Hematopoietic multipotent progenitor cell treated with erythropoietin and hydrocortisone succinate and interleukin-3 and kit ligand, for 17 days (in vitro differentiated cells): ENCODE results near the gene PIGQ.

Experiments
- DNase-seq: peaks from one replicate; pipeline ENCODE4 v3.0.0-alpha.2; 2015; ENCODE audit warnings: low spot score

The PIGQ gene

DNA sequence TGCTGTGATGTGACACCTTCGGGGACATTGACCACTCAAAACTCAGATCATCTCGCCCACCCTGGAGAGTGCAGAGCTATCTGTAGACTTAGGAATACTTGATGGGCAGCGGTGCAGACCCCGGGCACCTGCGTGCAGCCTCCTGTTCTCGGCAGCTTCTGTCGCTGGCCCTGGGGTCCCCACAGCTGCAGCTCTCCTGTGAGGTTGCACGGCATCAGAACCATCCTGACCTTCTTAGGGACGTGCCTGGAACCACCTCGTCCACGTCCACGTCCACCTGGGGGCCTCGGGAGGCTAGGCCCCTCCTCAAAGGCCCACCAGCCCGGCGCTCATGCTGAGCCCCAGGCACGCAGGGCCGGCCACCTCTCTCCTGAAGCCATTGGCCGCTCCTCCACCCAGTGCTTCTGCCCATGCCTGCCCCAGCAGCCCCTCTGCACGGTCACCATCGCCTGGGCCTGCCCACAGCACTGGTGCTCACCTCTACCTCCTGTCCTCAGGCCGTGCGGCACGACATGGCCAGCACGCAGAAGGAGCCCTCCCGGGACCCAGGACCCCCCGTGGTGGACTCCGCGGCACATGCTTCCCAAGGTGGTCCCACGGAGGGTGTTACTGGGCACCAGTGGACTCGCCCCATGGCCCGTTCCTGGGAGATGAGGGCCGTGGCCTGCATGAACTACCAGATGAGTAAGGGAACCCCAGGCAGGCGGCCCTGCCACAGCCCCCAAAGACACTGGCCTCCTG, 58.7 kb downstream of the PIGQ start:
- DNase-seq, result no peak

DNA sequence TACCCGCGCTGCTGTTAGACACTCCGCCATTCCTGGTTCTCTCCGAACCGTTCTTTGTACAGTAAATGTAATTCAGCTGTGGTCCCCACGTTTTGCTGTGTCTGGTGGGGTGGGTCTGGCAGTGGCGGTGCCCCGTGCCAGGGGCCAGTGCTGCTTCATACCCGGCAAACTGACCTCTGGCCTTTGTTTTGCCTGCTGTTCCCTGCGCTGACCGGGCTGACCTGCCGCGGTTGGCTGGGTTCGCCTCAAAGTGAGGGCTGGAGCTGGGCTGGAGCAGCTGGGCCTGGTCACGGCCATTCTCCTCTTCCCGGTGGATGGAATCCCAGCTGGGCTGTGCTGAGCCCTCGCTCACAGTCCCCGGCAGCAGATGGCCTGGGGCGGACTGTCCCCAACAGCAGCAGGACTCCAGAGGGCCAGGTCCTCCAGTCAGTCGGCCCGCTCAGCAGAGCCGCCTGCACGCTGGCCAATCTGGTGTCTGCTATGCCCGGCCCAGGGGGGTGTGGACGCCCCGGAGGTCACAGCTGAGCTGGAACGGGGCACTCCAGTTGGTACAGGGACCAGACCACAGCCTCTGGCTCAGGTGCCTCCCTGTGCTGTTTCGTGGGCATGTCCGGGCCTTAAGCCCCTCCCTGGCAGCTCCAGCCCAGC, 59.5 kb downstream of the PIGQ start:
- DNase-seq, result no peak

DNA sequence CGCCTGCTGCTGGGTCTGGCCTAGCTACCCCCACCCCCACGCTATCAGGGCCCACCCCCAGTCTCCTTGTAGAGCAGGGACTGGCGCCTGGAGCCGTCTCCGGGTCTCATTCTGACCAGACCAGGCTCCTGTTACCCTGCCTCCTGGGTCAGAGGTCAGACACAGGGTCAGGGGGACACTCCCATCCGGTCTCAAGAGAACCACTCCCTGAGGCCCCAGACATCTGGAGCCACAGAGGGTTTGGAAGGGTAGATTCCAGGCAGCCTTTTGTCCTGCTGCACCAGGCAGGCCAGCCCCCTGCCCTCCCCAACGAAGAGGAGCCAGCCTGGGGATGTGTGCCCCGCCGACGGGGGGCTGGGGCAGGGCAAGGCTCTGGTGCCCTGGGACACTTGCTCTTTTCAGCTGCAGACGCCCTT, 60.1 kb downstream of the PIGQ start:
- DNase-seq, result no peak

DNA sequence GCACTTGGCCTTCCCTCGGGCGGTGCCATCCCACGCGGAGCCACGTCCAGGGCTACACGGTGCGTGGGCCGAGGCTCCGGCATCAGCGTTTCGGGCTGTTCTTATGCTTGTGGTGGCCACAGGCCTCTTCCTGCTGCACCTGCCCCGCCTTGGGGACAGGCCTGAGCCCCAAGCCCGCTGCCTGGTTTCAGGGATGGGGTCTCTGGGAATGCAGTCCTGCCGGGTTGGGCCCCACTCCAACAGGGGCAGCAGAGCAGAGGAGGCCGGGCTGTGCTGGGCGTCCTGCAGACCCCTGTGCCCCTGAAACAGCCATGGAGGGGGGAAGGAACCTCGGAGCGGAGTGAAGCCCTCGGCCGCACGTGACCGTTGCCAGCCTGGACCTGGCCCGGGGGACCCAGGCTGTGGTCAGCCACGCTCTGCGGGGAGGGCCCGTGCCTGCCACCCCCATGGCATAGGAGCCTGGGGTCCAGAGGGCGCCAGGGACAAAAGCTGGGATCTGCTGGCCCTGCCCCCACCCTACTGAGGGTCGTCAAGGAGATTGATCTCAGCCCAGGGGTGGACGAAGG, 60.6 kb downstream of the PIGQ start:
- no peak for DNase-seq

DNA sequence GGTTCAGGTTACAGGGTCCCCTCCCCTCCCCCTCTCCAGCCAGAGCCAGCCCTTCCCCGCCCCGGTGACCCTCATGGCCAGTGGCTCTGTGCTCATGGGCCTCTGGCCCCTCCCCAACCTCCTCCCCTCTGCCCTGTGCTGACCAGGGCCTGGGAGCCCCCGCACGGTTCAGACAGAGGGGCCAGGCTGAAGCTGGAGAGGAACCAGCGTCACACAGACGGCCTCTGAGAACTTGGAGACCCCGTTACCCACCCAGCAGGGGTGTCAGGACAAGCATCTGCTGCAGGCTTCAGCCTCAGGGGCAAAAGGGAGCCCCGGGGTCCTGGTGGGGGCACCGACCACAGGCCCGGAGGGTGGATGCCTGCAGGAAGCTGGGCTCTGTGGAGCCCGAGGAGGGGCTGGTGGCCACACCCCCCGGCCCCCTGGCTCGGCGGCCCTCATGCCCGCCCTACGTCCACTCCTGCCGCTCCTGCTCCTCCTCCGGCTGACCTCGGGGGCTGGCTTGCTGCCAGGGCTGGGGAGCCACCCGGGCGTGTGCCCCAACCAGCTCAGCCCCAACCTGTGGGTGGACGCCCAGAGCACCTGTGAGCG, 61.1 kb downstream of the PIGQ start, which contains the start of gene WFIKKN1:
Gene WFIKKN1, plus strand, starts transcription at position 171 of the 591 bp plus-strand sequence. Its CDS starts 269 bp downstream, at position 440.
- DNase-seq, result no peak

DNA sequence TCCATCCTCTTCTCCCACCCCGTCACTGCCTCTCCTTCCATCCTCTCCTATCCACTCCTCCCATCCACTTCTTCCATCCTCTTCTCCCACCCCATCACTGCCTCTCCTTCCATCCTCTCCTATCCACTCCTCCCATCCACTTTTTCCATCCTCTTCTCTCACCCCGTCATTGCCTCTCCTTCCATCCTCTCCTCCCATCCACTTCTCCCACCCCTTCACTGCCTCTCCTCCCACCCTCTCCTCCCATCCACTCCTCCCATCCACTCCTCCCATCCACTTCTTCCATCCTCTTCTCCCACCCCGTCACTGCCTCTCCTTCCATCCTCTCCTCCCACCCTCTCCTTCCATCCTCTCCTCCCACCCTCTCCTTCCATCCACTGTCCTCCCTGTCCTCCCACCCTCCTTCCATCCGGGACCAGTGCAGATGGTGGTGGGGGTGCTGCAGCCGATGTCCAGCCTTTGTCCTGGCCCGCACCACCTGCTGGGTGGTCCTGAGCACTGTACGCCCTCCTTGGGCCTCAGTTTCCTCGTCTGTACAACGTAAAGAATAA, 62.1 kb downstream of the PIGQ start:
- DNase-seq, result no peak

DNA sequence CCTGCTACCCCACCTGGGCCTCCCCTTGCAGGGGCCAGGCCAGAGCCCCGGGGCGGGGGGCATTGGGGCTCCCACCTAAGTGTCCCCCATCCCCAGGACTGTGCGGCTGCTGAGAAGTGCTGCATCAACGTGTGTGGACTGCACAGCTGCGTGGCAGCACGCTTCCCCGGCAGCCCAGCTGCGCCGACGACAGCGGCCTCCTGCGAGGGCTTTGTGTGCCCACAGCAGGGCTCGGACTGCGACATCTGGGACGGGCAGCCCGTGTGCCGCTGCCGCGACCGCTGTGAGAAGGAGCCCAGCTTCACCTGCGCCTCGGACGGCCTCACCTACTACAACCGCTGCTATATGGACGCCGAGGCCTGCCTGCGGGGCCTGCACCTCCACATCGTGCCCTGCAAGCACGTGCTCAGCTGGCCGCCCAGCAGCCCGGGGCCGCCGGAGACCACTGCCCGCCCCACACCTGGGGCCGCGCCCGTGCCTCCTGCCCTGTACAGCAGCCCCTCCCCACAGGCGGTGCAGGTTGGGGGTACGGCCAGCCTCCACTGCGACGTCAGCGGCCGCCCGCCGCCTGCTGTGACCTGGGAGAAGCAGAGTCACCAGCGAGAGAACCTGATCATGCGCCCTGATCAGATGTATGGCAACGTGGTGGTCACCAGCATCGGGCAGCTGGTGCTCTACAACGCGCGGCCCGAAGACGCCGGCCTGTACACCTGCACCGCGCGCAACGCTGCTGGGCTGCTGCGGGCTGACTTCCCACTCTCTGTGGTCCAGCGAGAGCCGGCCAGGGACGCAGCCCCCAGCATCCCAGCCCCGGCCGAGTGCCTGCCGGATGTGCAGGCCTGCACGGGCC, 62.9 kb downstream of the PIGQ start:
- no peak for DNase-seq

DNA sequence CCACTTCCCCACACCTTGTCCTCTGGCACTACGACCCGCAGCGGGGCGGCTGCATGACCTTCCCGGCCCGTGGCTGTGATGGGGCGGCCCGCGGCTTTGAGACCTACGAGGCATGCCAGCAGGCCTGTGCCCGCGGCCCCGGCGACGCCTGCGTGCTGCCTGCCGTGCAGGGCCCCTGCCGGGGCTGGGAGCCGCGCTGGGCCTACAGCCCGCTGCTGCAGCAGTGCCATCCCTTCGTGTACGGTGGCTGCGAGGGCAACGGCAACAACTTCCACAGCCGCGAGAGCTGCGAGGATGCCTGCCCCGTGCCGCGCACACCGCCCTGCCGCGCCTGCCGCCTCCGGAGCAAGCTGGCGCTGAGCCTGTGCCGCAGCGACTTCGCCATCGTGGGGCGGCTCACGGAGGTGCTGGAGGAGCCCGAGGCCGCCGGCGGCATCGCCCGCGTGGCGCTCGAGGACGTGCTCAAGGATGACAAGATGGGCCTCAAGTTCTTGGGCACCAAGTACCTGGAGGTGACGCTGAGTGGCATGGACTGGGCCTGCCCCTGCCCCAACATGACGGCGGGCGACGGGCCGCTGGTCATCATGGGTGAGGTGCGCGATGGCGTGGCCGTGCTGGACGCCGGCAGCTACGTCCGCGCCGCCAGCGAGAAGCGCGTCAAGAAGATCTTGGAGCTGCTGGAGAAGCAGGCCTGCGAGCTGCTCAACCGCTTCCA, 63.7 kb downstream of the PIGQ start:
- no peak for DNase-seq
